GM15510 (cell line): ENCODE results near the gene ATXN7L3.

ENCODE experiments used
- POLR2A ChIP-seq: IDR thresholded peaks from 3 replicates; pipeline ENCODE4 v1.6.1; 2011; ENCODE audit warnings: borderline replicate concordance; ENCODE audit not compliant: insufficient read length; ENCODE audit errors: extremely low read depth

ATXN7L3 gene

GRCh38 chr17:44146375-44147346, 53.0 kb downstream of the ATXN7L3 start:
- no peak for TF ChIP-seq POLR2A

GRCh38 chr17:44144966-44145739, 54.5 kb downstream of the ATXN7L3 start:
- TF ChIP-seq POLR2A: no peak
